Measurements from ENCODE around the gene AQP3. TPM values are rescaled to one million over a fixed set of nuclear protein-coding genes. Genes with fewer than 3 reads are reported as not detected.

AQP3 gene
- total and polyA plus RNA-seq, 9 of the 15 experiments (the other 6 are each of a cell fraction or from before 2014, with no cell fraction given): 4.2 to 31.5 (median 17.6) TPM

DNA sequence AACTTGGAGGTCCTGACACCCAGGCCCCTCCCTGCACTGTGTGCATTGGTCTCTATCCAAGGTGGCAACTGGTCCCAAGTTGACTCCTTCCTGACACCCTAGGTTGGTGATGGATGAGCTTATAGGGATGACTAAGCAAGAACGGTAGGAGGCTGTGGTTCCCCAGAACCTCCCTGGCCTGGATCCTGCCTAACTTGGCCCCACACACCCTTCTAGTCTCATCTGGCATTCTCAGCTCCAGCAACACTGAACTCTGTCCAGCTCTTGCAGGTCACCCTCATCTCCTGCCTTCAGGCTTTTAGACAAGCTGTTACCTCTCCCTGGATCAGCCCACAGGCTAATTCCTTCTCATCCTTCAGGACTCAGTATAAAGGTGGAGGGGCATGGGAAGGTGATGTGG, 16.5 kb downstream of the AQP3 start (continued):
- TF ChIP-seq, protein P1, sequence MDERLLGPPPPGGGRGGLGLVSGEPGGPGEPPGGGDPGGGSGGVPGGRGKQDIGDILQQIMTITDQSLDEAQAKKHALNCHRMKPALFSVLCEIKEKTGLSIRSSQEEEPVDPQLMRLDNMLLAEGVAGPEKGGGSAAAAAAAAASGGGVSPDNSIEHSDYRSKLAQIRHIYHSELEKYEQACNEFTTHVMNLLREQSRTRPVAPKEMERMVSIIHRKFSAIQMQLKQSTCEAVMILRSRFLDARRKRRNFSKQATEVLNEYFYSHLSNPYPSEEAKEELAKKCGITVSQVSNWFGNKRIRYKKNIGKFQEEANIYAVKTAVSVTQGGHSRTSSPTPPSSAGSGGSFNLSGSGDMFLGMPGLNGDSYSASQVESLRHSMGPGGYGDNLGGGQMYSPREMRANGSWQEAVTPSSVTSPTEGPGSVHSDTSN (CRISPR knock-in tag; IDR thresholded peaks at IDR 0.05; ENCODE audit: low read depth): peak; percentile 47; the same call in 1 of the 2 replicates
- TF ChIP-seq, protein P1 (tag; conservative IDR thresholded peaks at IDR 0.05; ENCODE audit: low read depth): peak; percentile 83
- TF ChIP-seq ILK (tag; IDR thresholded peaks at IDR 0.05; ENCODE audit: borderline replicate concordance, low read depth) (no peak), MAFG (tag; conservative IDR thresholded peaks at IDR 0.05) (peak; percentile 84)

GRCh38 chr9:33429256-33429985, 18.0 kb downstream of the AQP3 start:
- no peaks in the 10 kb centered on the region for H3K79me2 ChIP-seq (ENCODE audit: control insufficient read depth, insufficient read depth, low read length)
- H3K9ac ChIP-seq (ENCODE audit: insufficient read depth in 1 of 2, low read depth in 2 of 2, low read length in 2 of 2): no peak overlapping the region
- ATAC-seq (no peak), FAIRE-seq (no peak), DNase-seq (ENCODE audit: extremely low read depth in 1 of 4, low spot score in 3 of 4) (no peak)
- in situ Hi-C loops (cut with MboI) (no loop called here), intact Hi-C loops (cut with micrococcal nuclease) (no loop called here)
- ChIA-PET CTCF (ENCODE audit: low intra/inter-chr PET ratio) (no interaction called here), POLR2A (no interaction called here)
- no peak overlapping the region for H3K4me2 ChIP-seq (ENCODE audit: insufficient read depth, low read length)
- TF ChIP-seq CEBPG (CRISPR knock-in tag; IDR thresholded peaks at IDR 0.05): no peak
- peak in 1 of 2 experiments; percentile 54; a peak in 2 of 4 replicates for TF ChIP-seq CEBPG (tag; conservative IDR thresholded peaks at IDR 0.05 in 1 of 2, IDR thresholded peaks at IDR 0.05 in 1 of 2)
- peak; percentile 59 for TF ChIP-seq CEBPB (tag; IDR thresholded peaks at IDR 0.05)
- TF ChIP-seq NCOA4 (IDR thresholded peaks at IDR 0.05; ENCODE audit: partially characterized antibody): no peak
- BruUV-seq (replicated peaks): no TSS peak
- no peak overlapping the region for H3K4me3 ChIP-seq
- no peaks in the 10 kb centered on the region for H4K20me1 ChIP-seq (replicated peaks; ENCODE audit: control insufficient read depth, insufficient read depth, low read length)
- no peaks in the 10 kb centered on the region for H3K9me3 ChIP-seq (replicated peaks; ENCODE audit: control insufficient read depth, insufficient read depth, low read depth, low read length)
- peaks cover 24 to 33% of the 10 kb centered on the region in 2 experiments for H3K4me1 ChIP-seq (replicated peaks in 1 of 2; ENCODE audit: control insufficient read depth in 2 of 2, insufficient read depth in 2 of 2, low read length in 2 of 2)
- 60% methylated on average over 2 of the region's 3 CpGs for WGBS (ENCODE audit: insufficient coverage, low coverage, missing lambda C conversion rate)
- H3K27me3 ChIP-seq (ENCODE audit: control insufficient read depth in 2 of 2, insufficient read depth in 2 of 2, low read length in 2 of 2): no peaks in the 10 kb centered on the region
- no peak overlapping the region for H3K27ac ChIP-seq (ENCODE audit: extremely low read depth, low read depth, low read length)
- H3K9me1 ChIP-seq (ENCODE audit: control insufficient read depth, insufficient read depth, low read length): no peaks in the 10 kb centered on the region
- no peak overlapping the region for H2AFZ ChIP-seq (ENCODE audit: low read depth, low read length)
- no peaks in the 10 kb centered on the region for H3K36me3 ChIP-seq (ENCODE audit: control insufficient read depth, insufficient read depth, low read length)

Data from K562 (cell line).